Testis (tissue), 2 donors: ENCODE measurements around the gene FAM78B.

ENCODE experiments used
- CTCF ChIP-seq, 3 experiments: fragments of 450-650 bp in 2 of 3; fragments of 200-600 bp in 1 of 3; sonication (generic) in 1 of 3; IDR thresholded peaks; one replicate each; pipeline ENCODE4 v1.5.1; 2016 to 2019; ENCODE audit warnings: antibody characterized with exemption in 3 of 3, mild to moderate bottlenecking in 2 of 3, moderate library complexity in 1 of 3
- POLR2A ChIP-seq: fragments of 450-650 bp; IDR thresholded peaks from one replicate; pipeline ENCODE4 v1.6.1; 2017; ENCODE audit warnings: antibody characterized with exemption, mild to moderate bottlenecking, moderate library complexity

- TF ChIP-seq CTCF (IDR thresholded peaks at IDR 0.05) (no peak), POLR2A (no peak)
These were observed 8.2 kb upstream of the FAM78B start for GRCh38 chr1:166175032-166175431.
